Large intestine (tissue), 3 donors: ENCODE data around the gene BFSP2. TPM values are rescaled to one million over a fixed set of nuclear protein-coding genes. Genes with fewer than 3 reads are reported as not detected.

ENCODE experiments used
- DNase-seq, 2 donors: peaks; one replicate each; pipeline versions ENCODE4 v3.0.0 to v3.0.0-alpha.2; 2013
- H3K27ac ChIP-seq: one replicate; pipeline ENCODE4 v1.5.1; 2013; ENCODE audit warnings: low read length
- H3K27me3 ChIP-seq: 2 replicates; pipeline ENCODE4 v1.6.1; 2013; ENCODE audit warnings: low read length; ENCODE audit not compliant: control insufficient read depth, insufficient read depth
- H3K36me3 ChIP-seq: 2 replicates; pipeline ENCODE4 v1.6.1; 2013; ENCODE audit warnings: low read length; ENCODE audit not compliant: control insufficient read depth, insufficient read depth
- H3K4me1 ChIP-seq: one replicate; pipeline ENCODE4 v1.6.1; 2013; ENCODE audit warnings: low read length; ENCODE audit not compliant: control insufficient read depth, insufficient read depth
- H3K4me3 ChIP-seq: one replicate; pipeline ENCODE4 v1.5.1; 2013; ENCODE audit warnings: low read length
- H3K9me3 ChIP-seq: one replicate; pipeline ENCODE4 v1.6.1; 2013; ENCODE audit warnings: mild to moderate bottlenecking, low read depth, low read length, moderate library complexity; ENCODE audit not compliant: control insufficient read depth
- WGBS: methylation state at CpG from one replicate; pipeline ENCODE4 v1.1.5; 2013; ENCODE audit warnings: low lambda C conversion rate; ENCODE audit not compliant: insufficient coverage; 5-methylcytosine and 5-hydroxymethylcytosine counted together
- polyA plus RNA-seq: library from polyadenylated mRNA; unstranded; fragments of 120-200 nt; gene quantifications from one replicate; pipeline ENCODE4 v1.2.1, GENCODE V29; 2013

Gene BFSP2
- polyA plus RNA-seq, 1 donor: not detected

DNA sequence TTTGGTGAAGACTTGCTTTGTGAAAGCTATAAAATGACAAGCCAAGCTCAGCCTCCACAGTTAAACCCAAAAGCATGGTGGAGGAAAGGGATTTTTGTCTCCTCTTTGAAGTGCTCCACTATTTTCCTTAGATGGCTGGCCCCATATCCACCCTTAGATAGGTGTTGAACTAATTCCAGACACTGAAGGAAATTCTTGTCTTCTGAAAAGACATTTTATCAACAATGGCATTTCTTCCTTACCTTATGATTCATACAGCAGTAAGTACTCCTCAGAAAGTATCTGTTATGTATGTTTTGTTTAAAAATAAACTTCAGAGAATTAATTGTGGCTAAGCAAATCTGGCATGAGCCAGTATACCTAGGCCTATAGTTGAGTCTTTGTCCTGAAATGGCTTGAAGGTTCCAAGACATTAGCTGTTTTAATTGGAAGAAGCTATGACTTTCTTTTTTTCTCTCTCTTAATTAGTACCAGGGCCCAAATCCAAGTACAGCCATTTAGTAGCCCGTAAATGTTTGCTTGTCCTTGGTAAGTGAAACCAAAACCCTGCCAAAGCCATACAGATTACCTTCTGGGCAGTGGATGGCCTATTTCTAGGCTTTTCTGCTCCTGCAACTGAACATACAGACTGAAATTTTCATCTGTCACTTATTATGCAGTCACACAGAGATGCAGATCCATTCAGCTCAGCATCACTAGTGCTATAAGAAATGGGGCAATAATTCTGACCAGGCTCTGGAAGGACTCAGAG lies 5.1 kb upstream of the BFSP2 start:
- Histone ChIP-seq H3K36me3 (no peaks in the 10 kb centered on the region), H3K4me1 (no peaks in the 10 kb centered on the region), H3K9me3 (no peaks in the 10 kb centered on the region), H3K27ac (no peak overlapping the region), H3K4me3 (no peak overlapping the region), H3K27me3 (no peaks in the 10 kb centered on the region)
- no CpG with 5 or more reads among the region's 1 CpG for WGBS
- DNase-seq: no peak

DNA sequence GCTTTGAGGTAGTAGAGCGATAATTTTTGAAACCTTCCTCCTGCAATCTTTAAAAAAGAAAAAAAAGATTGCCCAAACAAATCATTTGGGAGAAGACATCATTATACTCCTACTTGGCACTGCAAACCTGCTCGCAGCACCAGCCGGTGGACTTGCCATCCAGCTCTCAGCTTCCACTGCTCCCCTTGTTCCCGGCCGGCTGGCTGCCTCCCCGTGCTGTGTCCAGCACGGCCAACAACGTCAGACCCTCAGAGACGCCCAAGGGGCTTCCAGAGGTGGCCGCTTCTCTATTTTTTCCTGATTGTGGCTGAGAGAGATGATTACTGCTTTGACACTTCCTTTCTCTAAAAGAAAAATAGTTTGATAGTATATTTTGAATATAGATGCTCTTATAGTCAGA lies 3.0 kb upstream of the BFSP2 start:
- Histone ChIP-seq H3K36me3 (no peaks in the 10 kb centered on the region), H3K4me3 (no peak overlapping the region), H3K9me3 (no peaks in the 10 kb centered on the region), H3K27me3 (no peaks in the 10 kb centered on the region), H3K27ac (no peak overlapping the region), H3K4me1 (no peaks in the 10 kb centered on the region)
- no CpG with 5 or more reads among the region's 10 CpGs for WGBS
- DNase-seq: no peak

DNA sequence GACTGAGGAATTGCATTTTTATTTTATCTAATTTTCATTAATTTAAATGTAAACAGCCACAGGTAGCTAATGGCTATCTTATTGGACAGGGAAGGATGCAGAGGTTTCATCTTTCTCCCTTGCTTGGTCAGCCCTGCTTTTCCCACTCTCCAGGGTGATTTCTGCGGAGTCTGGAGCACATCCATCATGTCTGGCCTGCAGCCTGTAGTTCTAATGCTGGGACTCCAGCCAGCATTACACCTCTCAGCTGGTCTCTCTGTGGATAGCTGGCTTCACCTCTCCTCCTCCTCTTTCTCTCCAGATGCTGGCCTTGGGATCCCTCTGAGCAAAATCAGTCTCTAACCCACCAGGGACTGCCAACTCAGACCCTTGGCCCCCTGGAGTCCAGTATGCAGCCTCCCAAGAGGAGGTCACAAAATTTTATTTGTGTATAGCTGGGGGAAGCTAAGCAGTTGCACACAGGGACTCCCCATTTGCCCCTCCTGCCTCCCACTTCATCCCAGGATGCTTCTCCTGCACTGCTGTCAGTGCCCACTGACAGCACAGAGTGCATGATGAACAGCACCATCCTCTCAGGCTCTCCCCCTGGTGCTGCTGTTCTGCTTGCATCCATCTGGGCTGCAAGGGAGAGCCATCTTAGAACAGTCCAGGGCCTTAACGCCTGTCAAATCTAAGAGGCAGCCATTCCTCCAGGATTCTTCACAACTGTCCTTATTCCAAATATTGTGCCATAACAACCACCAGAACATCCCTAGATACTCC lies 1.7 kb downstream of the BFSP2 start:
- Histone ChIP-seq H3K4me3 (no peak overlapping the region), H3K4me1 (no peaks in the 10 kb centered on the region), H3K27ac (no peak overlapping the region), H3K36me3 (no peaks in the 10 kb centered on the region), H3K9me3 (no peaks in the 10 kb centered on the region), H3K27me3 (no peaks in the 10 kb centered on the region)
- DNase-seq: no peak
- WGBS: no CpG with 5 or more reads among the region's 2 CpGs

DNA sequence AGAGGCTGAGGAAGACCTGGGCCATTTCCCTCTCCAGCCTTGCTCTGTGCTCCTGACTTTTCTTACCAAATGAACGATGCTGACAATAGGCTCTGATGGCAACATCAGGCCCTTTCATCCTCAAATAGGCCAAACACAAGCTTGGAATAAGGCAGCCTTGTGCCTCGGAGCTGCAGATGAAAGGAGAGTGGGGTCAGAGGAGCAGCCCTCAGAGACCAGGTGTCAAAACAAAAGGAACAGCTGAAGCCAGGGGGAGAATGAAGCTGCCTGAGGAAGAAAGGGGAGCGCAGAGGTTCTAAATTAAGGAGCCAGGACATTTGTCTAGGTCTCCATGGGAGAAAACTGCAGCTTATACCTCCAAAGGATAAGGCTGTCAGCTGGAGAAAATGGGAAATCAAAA lies 5.1 kb downstream of the BFSP2 start:
- peaks cover 6% of the 10 kb centered on the region for H3K27me3 ChIP-seq
- H3K9me3 ChIP-seq: no peaks in the 10 kb centered on the region
- no peak for DNase-seq
- no peak overlapping the region for H3K27ac ChIP-seq
- no peak overlapping the region for H3K4me3 ChIP-seq
- no peaks in the 10 kb centered on the region for H3K4me1 ChIP-seq
- WGBS: 80% methylated on average over 1 of the region's 3 CpGs
- no peaks in the 10 kb centered on the region for H3K36me3 ChIP-seq

DNA sequence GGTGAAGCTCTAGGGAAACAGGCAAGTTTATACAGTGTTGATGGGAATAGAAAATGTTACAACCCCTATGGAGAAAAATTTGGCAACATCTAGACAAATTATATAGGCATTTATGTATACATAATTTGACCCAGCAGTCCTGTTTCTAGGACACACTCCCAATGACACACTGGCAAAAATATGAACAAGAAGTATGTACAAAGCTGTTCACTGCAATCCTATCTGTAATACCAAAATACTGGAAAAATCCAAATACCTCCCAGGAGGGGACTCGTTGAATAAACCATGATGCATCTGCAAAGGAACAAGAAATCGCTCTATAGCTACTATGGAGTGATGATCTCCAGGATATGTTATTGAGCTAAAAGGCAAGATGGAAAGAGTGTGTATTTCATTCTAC lies 8.5 kb downstream of the BFSP2 start:
- no peak for DNase-seq
- no peaks in the 10 kb centered on the region for H3K9me3 ChIP-seq
- no peak overlapping the region for H3K4me3 ChIP-seq
- WGBS: 94% methylated on average over 2 of the region's 2 CpGs
- no peaks in the 10 kb centered on the region for H3K36me3 ChIP-seq
- H3K27ac ChIP-seq: no peak overlapping the region
- H3K4me1 ChIP-seq: no peaks in the 10 kb centered on the region
- peaks cover 15% of the 10 kb centered on the region for H3K27me3 ChIP-seq

DNA sequence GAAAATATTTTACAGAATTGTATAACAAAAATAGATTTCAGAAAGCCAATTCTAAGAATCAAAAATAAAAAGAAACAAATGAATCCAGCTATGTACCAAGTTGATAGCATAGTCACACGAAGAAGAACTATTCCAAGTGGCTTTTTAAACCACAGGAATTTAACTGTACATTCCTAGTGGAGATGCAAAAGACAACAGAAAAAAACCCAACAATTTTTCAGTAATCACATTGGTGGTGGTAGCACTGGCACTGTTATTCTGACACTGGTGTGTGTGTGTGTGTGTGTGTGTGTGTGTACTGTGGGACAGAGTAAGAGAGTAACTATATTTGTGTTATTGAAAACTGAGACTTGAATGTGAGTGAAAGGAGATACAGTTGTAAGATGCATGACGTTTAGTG lies 9.1 kb downstream of the BFSP2 start:
- Histone ChIP-seq H3K4me1 (no peaks in the 10 kb centered on the region), H3K9me3 (no peaks in the 10 kb centered on the region), H3K36me3 (no peaks in the 10 kb centered on the region), H3K27ac (no peak overlapping the region), H3K4me3 (no peak overlapping the region), H3K27me3 (peaks cover 15% of the 10 kb centered on the region)
- 89% methylated on average over 2 of the region's 2 CpGs for WGBS
- DNase-seq: no peak

DNA sequence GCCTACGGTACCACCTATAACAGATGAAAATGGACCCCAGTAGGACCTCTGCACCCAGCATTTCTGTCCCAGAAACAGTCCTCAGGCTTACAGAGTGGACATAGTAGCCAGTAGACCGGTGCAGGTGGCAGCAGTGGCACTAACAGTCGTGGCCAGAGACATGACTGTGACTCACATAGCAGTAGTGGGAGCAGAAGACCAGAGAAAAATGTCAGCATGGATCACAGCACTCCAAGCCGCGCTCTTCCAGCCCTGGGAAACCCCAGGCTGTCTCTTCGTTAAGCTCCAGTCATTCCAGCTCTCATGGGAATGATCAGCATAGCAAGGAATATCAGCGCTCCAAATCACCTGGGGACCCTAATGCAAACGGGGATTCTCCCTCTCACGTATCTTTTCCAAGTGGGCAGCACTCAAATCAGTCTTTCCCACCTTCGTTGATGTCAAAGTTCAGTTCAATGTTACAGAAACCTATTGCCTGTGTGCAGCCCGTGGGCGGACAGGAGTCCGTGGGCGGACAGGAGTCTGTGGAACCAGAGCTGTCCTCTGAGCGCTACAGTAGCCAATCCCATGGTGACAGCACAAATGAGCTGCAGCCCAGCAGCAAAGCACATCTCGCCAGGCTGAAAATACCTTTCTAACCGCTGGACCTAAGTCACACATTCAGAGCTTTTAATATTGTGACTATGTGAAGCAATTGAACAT lies 10.5 kb downstream of the BFSP2 start:
- H3K36me3 ChIP-seq: no peaks in the 10 kb centered on the region
- H3K9me3 ChIP-seq: no peaks in the 10 kb centered on the region
- peaks cover 15% of the 10 kb centered on the region for H3K27me3 ChIP-seq
- H3K4me3 ChIP-seq: no peak overlapping the region
- DNase-seq: no peak
- WGBS: no CpG with 5 or more reads among the region's 17 CpGs
- H3K27ac ChIP-seq: no peak overlapping the region
- H3K4me1 ChIP-seq: no peaks in the 10 kb centered on the region

DNA sequence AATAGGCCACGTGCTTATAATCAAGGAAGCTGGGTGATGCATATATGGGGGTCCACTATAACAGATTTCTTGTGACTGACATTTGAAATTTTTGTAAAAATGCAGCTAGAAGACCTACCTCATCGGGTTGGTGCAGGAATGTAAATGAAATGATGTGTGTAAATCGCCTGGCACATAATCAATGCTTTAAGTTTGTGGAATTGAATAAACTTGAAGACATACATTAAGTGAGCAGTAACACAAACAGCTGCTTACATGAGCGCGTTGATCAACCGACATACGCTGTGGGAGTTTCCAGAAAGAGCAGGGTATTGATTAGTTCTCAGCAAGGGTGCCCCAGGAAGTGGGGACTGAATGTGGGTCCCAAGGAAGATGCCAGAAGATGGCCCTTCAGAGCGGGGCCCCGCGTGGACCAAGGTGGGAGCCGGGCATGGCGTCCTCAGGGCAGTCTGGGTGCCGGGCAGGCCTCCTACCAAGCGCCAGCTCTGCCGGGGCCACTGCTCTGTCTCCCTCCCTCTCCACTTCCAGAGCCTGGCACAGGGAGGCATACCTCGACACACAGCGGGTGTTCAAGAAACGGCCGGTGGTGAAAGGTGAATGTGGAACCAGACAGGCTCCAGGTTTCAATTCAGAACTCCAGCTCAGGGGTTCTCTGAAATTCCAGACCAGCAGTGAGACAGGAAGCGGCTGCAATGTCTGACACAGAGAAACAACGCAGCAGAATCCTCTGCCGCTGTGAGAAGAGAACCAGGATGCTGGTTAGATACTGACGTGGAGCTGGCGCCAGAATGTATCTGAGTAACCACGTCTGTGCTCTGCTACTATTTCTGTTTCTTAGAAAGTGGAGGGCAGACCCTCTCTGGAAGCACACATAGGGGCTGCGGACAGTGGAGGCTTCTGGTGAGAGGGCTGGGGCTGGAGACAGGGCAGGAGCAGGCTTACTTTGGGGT lies 12.6 kb downstream of the BFSP2 start:
- Histone ChIP-seq H3K27ac (no peak overlapping the region), H3K27me3 (peaks cover 15% of the 10 kb centered on the region), H3K4me1 (no peaks in the 10 kb centered on the region), H3K9me3 (no peaks in the 10 kb centered on the region), H3K4me3 (no peak overlapping the region), H3K36me3 (no peaks in the 10 kb centered on the region)
- 91% methylated on average over 4 of the region's 26 CpGs for WGBS
- no peak for DNase-seq

DNA sequence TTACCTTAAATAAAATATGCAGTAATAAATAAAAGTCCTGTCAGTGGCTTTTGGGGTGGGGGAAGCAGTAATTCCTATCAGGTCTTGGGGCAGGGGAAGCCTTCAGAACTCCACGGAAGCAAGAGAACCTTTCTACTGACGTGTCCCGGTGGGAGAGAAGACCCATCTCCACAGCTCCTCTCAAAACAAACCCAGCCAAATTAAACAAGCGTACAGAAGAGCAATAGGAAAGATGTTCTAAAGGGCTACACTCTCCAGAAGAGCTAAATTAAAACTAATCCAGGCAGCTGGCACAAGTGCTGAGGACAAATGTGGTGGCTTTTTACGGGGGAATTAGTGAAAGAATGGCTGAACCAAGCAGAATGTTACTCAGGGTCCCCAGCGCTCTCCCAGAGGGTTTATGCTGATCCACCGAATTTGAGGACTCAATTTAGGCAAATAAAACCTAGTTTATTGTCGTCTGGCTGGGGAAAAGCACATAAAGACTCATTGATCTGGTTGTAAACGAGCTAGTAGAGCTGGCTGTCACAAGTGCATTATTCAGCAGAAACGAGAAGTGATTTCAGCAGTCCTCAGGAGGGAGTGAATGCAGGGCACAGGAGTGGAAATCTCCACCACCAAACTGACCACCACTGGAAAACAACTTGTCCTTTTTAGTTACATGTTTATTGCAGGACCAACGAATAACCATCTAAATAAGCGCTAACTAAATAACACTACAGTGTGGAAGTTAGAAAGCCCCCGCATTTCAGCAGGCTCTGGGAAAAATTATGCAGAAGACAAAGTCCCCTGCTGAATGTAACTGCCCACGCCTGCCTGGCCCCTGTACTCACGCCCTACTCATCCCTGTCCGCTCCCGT lies 13.5 kb downstream of the BFSP2 start:
- Histone ChIP-seq H3K9me3 (no peaks in the 10 kb centered on the region), H3K4me3 (no peak overlapping the region), H3K27ac (no peak overlapping the region), H3K27me3 (peaks cover 15% of the 10 kb centered on the region), H3K36me3 (no peaks in the 10 kb centered on the region), H3K4me1 (no peaks in the 10 kb centered on the region)
- peak; percentile 26 to 50 for DNase-seq
- WGBS: 0% methylated on average over 1 of the region's 17 CpGs
